Glutamatergic neuron (in vitro differentiated cells): ENCODE data around the gene TMIGD3. TPM values are rescaled to one million over a fixed set of nuclear protein-coding genes. Genes with fewer than 3 reads are reported as not detected.

Experiments used
- DNase-seq: peaks from one replicate; pipeline ENCODE4 v3.0.0; 2022
- H3K27ac Mint-ChIP-seq: one replicate; pipeline ENCODE4 v1.8.0; 2020; ENCODE audit warnings: mild to moderate bottlenecking, mixed read lengths, inconsistent platforms; ENCODE audit not compliant: unreplicated experiment
- H3K27me3 Mint-ChIP-seq: one replicate; pipeline ENCODE4 v1.8.0; 2020; ENCODE audit warnings: mild to moderate bottlenecking, moderate library complexity, mixed read lengths, inconsistent platforms; ENCODE audit not compliant: unreplicated experiment
- H3K36me3 Mint-ChIP-seq: one replicate; pipeline ENCODE4 v1.8.0; 2020; ENCODE audit warnings: mild to moderate bottlenecking, mixed read lengths, inconsistent platforms; ENCODE audit not compliant: unreplicated experiment
- H3K4me1 Mint-ChIP-seq: one replicate; pipeline ENCODE4 v1.8.0; 2020; ENCODE audit warnings: mild to moderate bottlenecking, low read depth, mixed read lengths, inconsistent platforms; ENCODE audit not compliant: unreplicated experiment
- H3K4me3 Mint-ChIP-seq: one replicate; pipeline ENCODE4 v1.8.0; 2020; ENCODE audit warnings: mild to moderate bottlenecking, mixed read lengths, inconsistent platforms; ENCODE audit not compliant: unreplicated experiment
- H3K9me3 Mint-ChIP-seq: one replicate; pipeline ENCODE4 v1.8.0; 2020; ENCODE audit warnings: mild to moderate bottlenecking, moderate library complexity, mixed read lengths, inconsistent platforms; ENCODE audit not compliant: unreplicated experiment
- CTCF ChIP-seq: fragments of 200-600 bp; sonication (generic); IDR thresholded peaks from one replicate; pipeline ENCODE4 v1.5.0; 2021; ENCODE audit not compliant: partially characterized antibody, unreplicated experiment
- total RNA-seq: library from RNA; stranded (reverse); fragmentation: NEBNext Ultra II Directional; extraction: Animal tissue kit (Norgen Biotek cat#: 25700); gene quantifications from one replicate; pipeline ENCODE4 v1.2.1, GENCODE V29; 2021; ENCODE audit not compliant: unreplicated experiment

TMIGD3 gene
- total RNA-seq, 1 donor from 2014 or later, result not detected

DNA sequence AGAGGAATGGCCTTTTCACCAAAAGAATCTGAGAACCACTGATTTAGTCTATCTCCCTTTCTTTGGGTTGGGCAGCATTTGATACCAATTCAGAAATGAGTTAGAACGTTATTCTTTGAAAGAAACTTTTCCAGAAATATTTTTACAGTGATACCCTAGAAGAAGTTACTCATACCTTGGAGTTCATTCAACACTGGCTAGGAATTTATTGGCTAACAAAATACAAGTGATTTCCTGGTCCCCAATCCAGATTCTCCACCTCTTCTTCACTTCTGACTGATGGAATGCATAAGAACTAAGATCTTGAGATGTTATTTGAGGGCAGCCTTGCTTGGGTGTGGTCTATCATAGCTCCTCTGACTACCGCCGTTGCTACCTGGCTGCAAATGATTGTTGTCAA lies 20.3 kb downstream of the TMIGD3 start:
- Mint-ChIP-seq H3K36me3 (no peaks in the 10 kb centered on the region), H3K4me1 (peaks cover 3% of the 10 kb centered on the region), H3K4me3 (no peak overlapping the region), H3K9me3 (no peaks in the 10 kb centered on the region), H3K27ac (no peak overlapping the region), H3K27me3 (no peaks in the 10 kb centered on the region)
- no peak for TF ChIP-seq CTCF
- no peak for DNase-seq

DNA sequence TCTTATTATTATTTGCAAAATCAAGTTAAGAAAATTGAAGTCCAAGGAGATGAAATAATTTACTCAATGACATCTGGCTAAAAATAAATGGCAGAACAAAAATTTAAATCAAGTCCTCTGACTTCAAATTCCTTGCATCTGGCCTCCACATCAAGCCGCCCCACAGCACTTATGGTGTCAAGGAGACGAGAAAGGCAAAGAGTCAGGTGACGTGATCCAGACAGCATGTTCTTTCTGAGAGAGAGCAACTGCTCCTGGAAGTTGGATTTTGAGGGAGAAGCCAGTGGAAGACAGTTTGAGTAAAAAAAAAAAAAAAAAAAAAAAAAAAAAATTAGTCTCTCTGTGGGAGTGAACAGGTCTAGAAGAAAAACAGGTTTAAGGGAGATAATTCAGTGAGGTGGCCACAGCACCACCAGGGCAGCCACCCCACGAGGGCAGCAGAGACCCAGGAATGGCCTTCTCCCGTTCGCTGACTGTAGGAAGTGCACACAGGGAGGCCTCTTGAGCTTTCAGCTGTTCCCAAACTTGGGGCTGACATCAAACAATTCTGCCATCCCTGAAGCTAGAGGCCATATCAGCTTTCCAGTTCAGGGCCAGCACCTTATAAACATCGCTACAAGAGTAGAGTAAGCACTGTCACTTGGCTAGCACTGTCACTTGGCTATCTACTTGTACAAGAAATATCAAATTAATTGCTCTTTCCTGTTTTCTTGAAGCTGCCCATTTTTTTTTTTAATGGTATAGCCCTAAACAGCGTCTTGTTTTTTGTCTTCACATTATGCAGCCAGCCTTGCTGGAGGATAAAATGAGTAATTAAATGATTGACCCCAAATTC lies 21.8 kb downstream of the TMIGD3 start:
- TF ChIP-seq CTCF, result no peak
- peak; percentile 77 for DNase-seq
- no peaks in the 10 kb centered on the region for H3K36me3 Mint-ChIP-seq
- H3K4me1 Mint-ChIP-seq, result peaks cover 11% of the 10 kb centered on the region
- no peaks in the 10 kb centered on the region for H3K27me3 Mint-ChIP-seq
- no peaks in the 10 kb centered on the region for H3K9me3 Mint-ChIP-seq
- H3K27ac Mint-ChIP-seq, result no peak overlapping the region
- H3K4me3 Mint-ChIP-seq, result no peak overlapping the region

- no peaks in the 10 kb centered on the region for H3K27me3 Mint-ChIP-seq
- H3K27ac Mint-ChIP-seq, result no peak overlapping the region
- no peaks in the 10 kb centered on the region for H3K9me3 Mint-ChIP-seq
- H3K4me3 Mint-ChIP-seq, result no peak overlapping the region
- no peak for TF ChIP-seq CTCF
- no peak for DNase-seq
- H3K4me1 Mint-ChIP-seq, result peaks cover 19% of the 10 kb centered on the region
- H3K36me3 Mint-ChIP-seq, result no peaks in the 10 kb centered on the region
These were observed 22.8 kb downstream of the TMIGD3 start for GRCh38 chr1:111480674-111481073.

DNA sequence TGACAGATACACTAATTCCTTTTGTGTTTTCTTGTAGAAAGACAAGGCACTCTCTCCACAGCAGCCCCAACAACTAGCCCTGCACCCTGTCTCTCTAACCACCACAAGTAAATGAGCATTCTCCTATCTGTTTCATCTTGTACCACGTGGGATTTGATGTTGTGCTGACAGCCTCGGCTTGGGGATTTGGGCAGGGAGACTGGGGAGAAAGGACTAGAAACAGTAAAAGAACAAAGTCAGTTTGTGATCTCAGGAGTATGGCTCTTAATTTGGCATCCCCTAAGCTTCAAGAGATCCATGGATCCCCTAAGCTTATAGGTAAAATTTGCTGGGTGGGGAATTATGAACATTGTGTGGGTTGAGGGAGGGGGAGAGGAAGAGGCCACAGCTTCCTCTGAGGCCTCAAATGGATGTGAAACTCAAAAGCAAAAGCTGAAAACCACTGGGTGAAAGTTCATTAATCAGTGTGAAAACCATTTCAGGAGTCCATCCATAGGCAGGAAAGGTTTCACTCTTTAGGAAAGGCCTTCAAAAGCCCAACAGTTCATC lies 26.6 kb downstream of the TMIGD3 start:
- no peak overlapping the region for H3K27ac Mint-ChIP-seq

More for the DNA sequence above, 26.6 kb downstream of the TMIGD3 start:
- H3K36me3 Mint-ChIP-seq, result no peaks in the 10 kb centered on the region
- H3K4me3 Mint-ChIP-seq, result no peak overlapping the region
- no peak for TF ChIP-seq CTCF
- peaks cover 17% of the 10 kb centered on the region for H3K4me1 Mint-ChIP-seq
- H3K9me3 Mint-ChIP-seq, result no peaks in the 10 kb centered on the region
- H3K27me3 Mint-ChIP-seq, result no peaks in the 10 kb centered on the region
- no peak for DNase-seq
